AG04450 (cell line): ENCODE data around the gene CFAP45. TPM values are rescaled to one million over a fixed set of nuclear protein-coding genes. Genes with fewer than 3 reads are reported as not detected.

Experiments used
- CTCF ChIA-PET: fragments of 300-600, 350-600 bp; formaldehyde crosslinking; extraction: SDS; loops from one replicate; lab custom pipeline; 2022; ENCODE audit warnings: antibody characterized with exemption, inconsistent platforms; lab: Charles Lee
- POLR2A ChIA-PET: fragments of 350-600 bp; formaldehyde crosslinking; extraction: SDS; loops from one replicate; lab custom pipeline; 2021; ENCODE audit warnings: antibody characterized with exemption, inconsistent platforms; lab: Yijun Ruan, JAX
- DNase-seq: peaks from one replicate; pipeline ENCODE4 v3.0.0-alpha.2; 2011; ENCODE audit warnings: low read depth, low spot score
- H3K27ac ChIP-seq: one replicate; pipeline ENCODE4 v1.5.1; 2012; ENCODE audit warnings: low read depth, low read length, control low read depth
- H3K27me3 ChIP-seq: one replicate; pipeline ENCODE4 v1.6.0; 2012; ENCODE audit warnings: low read length; ENCODE audit not compliant: control insufficient read depth, insufficient read depth
- H3K4me3 ChIP-seq: 2 replicates; pipeline ENCODE4 v1.5.1; 2011; ENCODE audit warnings: mild to moderate bottlenecking, low read depth, low read length, control low read depth
- H3K9me3 ChIP-seq: 2 replicates; pipeline ENCODE4 v1.5.1; 2012; ENCODE audit warnings: low read length; ENCODE audit not compliant: control insufficient read depth, insufficient read depth
- CTCF ChIP-seq: IDR thresholded peaks from 2 replicates; pipeline ENCODE4 v1.5.1; 2011; ENCODE audit warnings: low read depth, low read length, control low read depth, inconsistent platforms
- polyA plus RNA-seq: library from polyadenylated mRNA; depleted of rRNA; stranded (reverse); fragments of >200 nt; gene quantifications from 2 replicates; pipeline ENCODE4 v1.2.3, GENCODE V29; 2011

The CFAP45 gene
- polyA plus RNA-seq, 1 experiment = 0.29 TPM

- DNase-seq = no peak
- ChIA-PET POLR2A (interaction anchor here (0.7 kb wide), 1 partner anchor 19 kb away, joined by 3 read pairs; no protein-coding TSS in a partner anchor), CTCF (interaction anchor here (5.6 kb wide), 1 partner anchor 64 kb away, joined by 75 read pairs; no protein-coding TSS in a partner anchor)
- no peak for TF ChIP-seq CTCF
- Histone ChIP-seq H3K27me3 (peaks cover 55% of the 10 kb centered on the region), H3K9me3 (no peaks in the 10 kb centered on the region), H3K4me3 (no peak overlapping the region), H3K27ac (no peak overlapping the region)
Observed at GRCh38 chr1:159942632-159943277, 42.8 kb upstream of the CFAP45 start.

GRCh38 chr1:159941591-159942560, 41.9 kb upstream of the CFAP45 start:
- peaks cover 55% of the 10 kb centered on the region for H3K27me3 ChIP-seq
- no peak overlapping the region for H3K27ac ChIP-seq
- TF ChIP-seq CTCF = no peak
- no peaks in the 10 kb centered on the region for H3K9me3 ChIP-seq
- DNase-seq = no peak
- CTCF ChIA-PET = interaction anchor here (13.3 kb wide), 1 partner anchor 65 kb away, joined by 380 read pairs; no protein-coding TSS in a partner anchor
- POLR2A ChIA-PET = no interaction called here
- H3K4me3 ChIP-seq = no peak overlapping the region

GRCh38 chr1:159941141-159941540, 41.2 kb upstream of the CFAP45 start:
- Histone ChIP-seq H3K27me3 (peaks cover 49% of the 10 kb centered on the region), H3K27ac (no peak overlapping the region), H3K9me3 (no peaks in the 10 kb centered on the region), H3K4me3 (no peak overlapping the region)
- DNase-seq = no peak
- ChIA-PET POLR2A (no interaction called here), CTCF (interaction anchor here (1.0 to 13.3 kb wide), 2 partner anchors 65 to 75 kb away, joined by 3 to 380 read pairs; no protein-coding TSS in a partner anchor)
- no peak for TF ChIP-seq CTCF

- Histone ChIP-seq H3K27ac (no peak overlapping the region), H3K4me3 (no peak overlapping the region), H3K9me3 (no peaks in the 10 kb centered on the region), H3K27me3 (peaks cover 43% of the 10 kb centered on the region)
- CTCF ChIA-PET = interaction anchor here (1.0 to 13.3 kb wide), 4 partner anchors 21 to 76 kb away, joined by 3 to 380 read pairs (median 4); no protein-coding TSS in a partner anchor
- no peak for TF ChIP-seq CTCF
- POLR2A ChIA-PET = no interaction called here
- DNase-seq = no peak
Observed at GRCh38 chr1:159940006-159940620, 40.1 kb upstream of the CFAP45 start.
